Osteocyte (in vitro differentiated cells): ENCODE measurements around the gene ASPA. TPM values are rescaled to one million over a fixed set of nuclear protein-coding genes. Genes with fewer than 3 reads are reported as not detected.

ENCODE experiments used
- DNase-seq: peaks from one replicate; pipeline ENCODE4 v3.0.0; 2021; ENCODE audit warnings: mixed read lengths; ENCODE audit not compliant: unreplicated experiment; ENCODE audit errors: extremely low spot score
- H3K27ac Mint-ChIP-seq: one replicate; pipeline ENCODE4 v1.8.0; 2021; ENCODE audit warnings: mild to moderate bottlenecking, mixed read lengths; ENCODE audit not compliant: unreplicated experiment
- H3K27me3 Mint-ChIP-seq: one replicate; pipeline ENCODE4 v1.8.0; 2021; ENCODE audit warnings: mixed read lengths; ENCODE audit not compliant: unreplicated experiment
- H3K36me3 Mint-ChIP-seq: one replicate; pipeline ENCODE4 v1.8.0; 2021; ENCODE audit warnings: mixed read lengths; ENCODE audit not compliant: unreplicated experiment
- H3K4me1 Mint-ChIP-seq: one replicate; pipeline ENCODE4 v1.8.0; 2021; ENCODE audit warnings: mixed read lengths; ENCODE audit not compliant: unreplicated experiment
- H3K4me3 Mint-ChIP-seq: one replicate; pipeline ENCODE4 v1.8.0; 2021; ENCODE audit warnings: mild to moderate bottlenecking, moderate library complexity, mixed read lengths; ENCODE audit not compliant: unreplicated experiment
- H3K9me3 Mint-ChIP-seq: one replicate; pipeline ENCODE4 v1.8.0; 2021; ENCODE audit warnings: mixed read lengths; ENCODE audit not compliant: unreplicated experiment
- CTCF ChIP-seq: fragments of 200-600 bp; sonication (generic); IDR thresholded peaks from 2 replicates; pipeline ENCODE4 v1.5.0; 2021; ENCODE audit warnings: antibody characterized with exemption, mild to moderate bottlenecking, moderate library complexity
- total RNA-seq: library from RNA; stranded (reverse); gene quantifications from 2 replicates; pipeline ENCODE4 v1.2.1, GENCODE V29; 2021

Gene ASPA
- total RNA-seq, 1 donor from 2014 or later = not detected

GRCh38 chr17:3545151-3545550 lies 69.4 kb downstream of the ASPA start:
- no peak overlapping the region for H3K27ac Mint-ChIP-seq
- DNase-seq = no peak
- H3K9me3 Mint-ChIP-seq = peaks cover 4% of the 10 kb centered on the region
- H3K36me3 Mint-ChIP-seq = no peaks in the 10 kb centered on the region
- H3K4me3 Mint-ChIP-seq = no peak overlapping the region
- peaks cover 7% of the 10 kb centered on the region for H3K27me3 Mint-ChIP-seq
- no peaks in the 10 kb centered on the region for H3K4me1 Mint-ChIP-seq
- TF ChIP-seq CTCF = no peak

GRCh38 chr17:3546521-3546920 lies 70.7 kb downstream of the ASPA start:
- H3K36me3 Mint-ChIP-seq = no peaks in the 10 kb centered on the region
- no peak overlapping the region for H3K27ac Mint-ChIP-seq
- peaks cover 6% of the 10 kb centered on the region for H3K27me3 Mint-ChIP-seq
- H3K4me3 Mint-ChIP-seq = no peak overlapping the region
- peaks cover 8% of the 10 kb centered on the region for H3K9me3 Mint-ChIP-seq
- no peaks in the 10 kb centered on the region for H3K4me1 Mint-ChIP-seq
- TF ChIP-seq CTCF = no peak
- DNase-seq = no peak

DNA sequence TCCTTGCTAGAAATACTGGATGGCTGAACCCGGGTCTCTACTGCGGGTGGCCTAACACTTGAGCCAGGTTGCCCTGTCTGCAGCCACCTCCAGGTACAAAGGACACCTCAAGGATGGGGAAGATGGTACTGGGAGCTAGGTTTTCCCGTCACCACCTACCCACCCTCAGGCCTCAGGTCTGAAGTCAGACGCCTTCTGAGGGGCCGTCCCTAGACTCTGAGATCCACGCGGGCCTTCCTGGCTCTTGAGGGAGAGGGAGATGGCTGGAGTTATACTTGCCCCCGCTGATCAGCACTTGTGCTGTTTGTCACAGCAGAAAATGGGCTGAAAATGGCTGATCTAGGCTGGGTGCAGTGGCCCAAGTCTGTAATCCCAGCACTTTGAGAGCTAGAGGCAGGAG lies 71.2 kb downstream of the ASPA start:
- H3K9me3 Mint-ChIP-seq = peaks cover 8% of the 10 kb centered on the region
- H3K36me3 Mint-ChIP-seq = no peaks in the 10 kb centered on the region
- TF ChIP-seq CTCF = no peak
- H3K27ac Mint-ChIP-seq = no peak overlapping the region
- H3K27me3 Mint-ChIP-seq = peaks cover 6% of the 10 kb centered on the region
- no peaks in the 10 kb centered on the region for H3K4me1 Mint-ChIP-seq
- no peak overlapping the region for H3K4me3 Mint-ChIP-seq
- DNase-seq = no peak

GRCh38 chr17:3547628-3548027 lies 71.8 kb downstream of the ASPA start:
- H3K27me3 Mint-ChIP-seq = peaks cover 6% of the 10 kb centered on the region
- no peak overlapping the region for H3K27ac Mint-ChIP-seq
- no peak for DNase-seq
- H3K4me3 Mint-ChIP-seq = no peak overlapping the region
- peaks cover 8% of the 10 kb centered on the region for H3K9me3 Mint-ChIP-seq
- H3K4me1 Mint-ChIP-seq = no peaks in the 10 kb centered on the region
- H3K36me3 Mint-ChIP-seq = no peaks in the 10 kb centered on the region
- TF ChIP-seq CTCF = no peak

GRCh38 chr17:3549610-3550162 lies 73.9 kb downstream of the ASPA start:
- TF ChIP-seq CTCF = no peak
- Mint-ChIP-seq H3K9me3 (peaks cover 8% of the 10 kb centered on the region), H3K27me3 (no peaks in the 10 kb centered on the region), H3K36me3 (no peaks in the 10 kb centered on the region), H3K4me3 (no peak overlapping the region), H3K4me1 (no peaks in the 10 kb centered on the region), H3K27ac (no peak overlapping the region)
- DNase-seq = no peak
